T-helper 22 cell (primary cell): Measurements from ENCODE around the gene ATG2B.
"Not testable (repeated sequence)": the region's sequence is repeated elsewhere in the genome, so short reads cannot be mapped to it uniquely, and the experiment has no call there.

Source experiments
- DNase-seq: peaks from one replicate; pipeline ENCODE4 v3.0.0-alpha.2; 2020; ENCODE audit warnings: low read depth

The ATG2B gene

DNA sequence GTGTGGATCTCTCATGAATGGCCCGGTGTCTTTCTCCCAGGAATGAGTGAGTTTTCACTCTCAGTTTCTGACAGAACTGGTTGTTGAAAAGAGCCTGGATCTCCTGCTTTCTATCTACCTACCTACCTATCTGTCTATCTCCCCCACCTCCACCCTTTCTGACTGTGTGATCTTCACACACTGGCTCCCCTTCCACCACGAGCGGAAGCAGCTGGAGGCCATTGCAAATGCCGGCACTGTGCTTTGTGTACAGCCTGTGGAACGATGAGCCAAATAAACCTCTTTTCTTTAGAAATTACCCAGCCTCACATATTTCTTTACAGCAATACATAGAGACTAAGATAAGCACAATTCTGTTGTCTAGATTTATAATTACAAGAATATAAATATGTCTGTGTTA, 7.4 kb upstream of the ATG2B start:
- DNase-seq: no peak

DNA sequence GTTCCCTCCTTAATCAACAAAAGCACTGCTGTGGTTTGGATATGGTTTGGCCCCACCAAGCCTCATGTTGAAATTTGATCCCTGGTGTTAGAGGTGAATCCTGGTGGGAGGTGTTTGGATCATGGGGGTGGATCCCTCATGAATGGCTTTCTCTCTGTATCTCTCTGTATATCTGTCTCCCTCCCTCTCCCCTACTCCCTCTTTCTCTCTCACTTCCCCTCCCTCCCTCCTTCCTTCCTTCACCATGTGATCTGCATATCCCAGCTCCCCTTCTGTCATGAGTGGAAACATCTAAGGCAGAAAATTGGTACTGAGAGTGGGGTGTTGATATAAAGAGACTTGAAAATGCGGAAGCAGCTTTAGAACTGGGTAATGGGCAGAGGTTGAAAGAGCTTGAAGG, 5.4 kb upstream of the ATG2B start:
- DNase-seq: no peak

- no peak for DNase-seq
Measured at GRCh38 chr14:96364962-96365361, 1.8 kb upstream of the ATG2B start.

- peak; percentile 10 for DNase-seq
Measured at GRCh38 chr14:96363751-96364336, 703 bp upstream of the ATG2B start.

- DNase-seq: peak; percentile 48
Measured at GRCh38 chr14:96362071-96362964, 823 bp downstream of the ATG2B start.

DNA sequence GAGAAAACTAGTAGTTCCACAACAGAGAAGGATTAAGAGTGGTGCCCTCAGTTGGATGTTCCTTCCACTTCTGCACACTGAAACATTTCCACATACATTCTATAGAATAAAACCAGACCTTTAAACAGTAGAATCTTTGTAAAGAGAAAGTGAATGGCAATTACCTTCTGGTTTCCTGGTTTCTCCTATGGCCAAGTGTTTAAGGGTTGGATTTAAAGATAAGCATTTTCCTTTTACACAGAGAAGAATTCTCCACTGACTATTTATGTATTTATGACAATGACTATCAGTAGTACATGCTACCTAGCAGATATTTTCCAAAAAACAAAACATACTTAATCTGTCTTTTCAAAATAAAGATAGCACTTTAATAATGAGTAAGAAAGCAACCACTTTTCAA, 3.2 kb downstream of the ATG2B start:
- DNase-seq: no peak

DNA sequence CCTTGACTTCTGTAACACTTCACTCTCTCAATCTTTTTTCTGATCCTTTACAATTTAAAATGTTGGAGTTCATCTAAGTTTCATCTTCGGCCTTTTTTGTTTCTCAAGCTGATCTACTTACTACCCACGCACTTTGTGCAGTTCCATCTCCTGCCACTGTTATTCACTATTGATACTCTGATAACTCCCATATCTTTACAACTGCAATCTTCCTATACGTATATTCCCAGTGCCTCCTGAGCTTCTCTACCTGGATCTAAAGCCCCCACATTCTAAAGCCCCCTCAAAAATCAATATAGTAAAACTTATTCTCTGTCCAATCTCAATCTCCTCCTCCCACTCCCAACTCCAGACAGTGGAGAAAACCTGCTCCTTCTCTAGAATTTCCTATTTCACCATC, 5.9 kb downstream of the ATG2B start:
- DNase-seq: no peak

DNA sequence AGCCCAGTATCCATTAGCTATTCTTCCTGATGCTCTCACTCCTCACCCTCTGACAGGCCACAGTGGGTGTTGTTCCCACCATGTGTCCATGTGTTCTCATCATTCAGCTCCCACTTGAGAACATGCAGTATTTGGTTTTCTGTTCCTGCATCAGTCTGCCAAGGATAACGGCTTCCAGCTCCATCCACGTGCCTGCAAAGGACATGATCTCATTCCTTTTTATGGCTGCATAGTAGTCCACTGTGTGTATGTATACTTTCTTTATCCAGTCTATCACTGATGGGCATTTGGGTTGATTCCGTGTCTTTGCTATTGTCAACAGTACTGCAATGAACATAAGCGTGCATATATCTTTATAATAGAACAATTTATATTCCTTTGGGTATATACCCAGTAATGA, 8.9 kb downstream of the ATG2B start:
- DNase-seq: no peak

GRCh38 chr14:96352708-96353107, 10.4 kb downstream of the ATG2B start:
- DNase-seq: no peak

DNA sequence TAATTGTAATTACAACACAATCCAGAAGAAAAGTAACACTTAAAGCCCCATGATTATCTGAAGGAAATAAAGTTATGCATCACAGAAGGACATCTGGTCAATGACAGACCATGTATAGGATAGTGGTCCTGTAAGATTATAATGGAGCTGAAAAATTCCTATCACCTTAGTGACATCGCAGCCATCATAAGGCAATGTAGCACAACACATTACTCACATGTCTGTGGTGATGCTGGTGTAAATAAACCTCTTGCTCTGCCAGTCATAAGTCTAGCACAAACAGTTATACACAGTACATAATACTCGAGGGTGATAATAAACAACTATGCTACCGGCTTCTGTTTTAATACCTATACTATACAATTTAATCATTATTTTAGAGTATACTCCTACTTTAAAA, 11.2 kb downstream of the ATG2B start:
- no peak for DNase-seq

- no peak for DNase-seq
Measured at GRCh38 chr14:96349286-96350075, 13.7 kb downstream of the ATG2B start.

GRCh38 chr14:96347957-96348356, 15.2 kb downstream of the ATG2B start:
- not testable (repeated sequence) for DNase-seq

GRCh38 chr14:96345669-96346068, 17.5 kb downstream of the ATG2B start:
- no peak for DNase-seq

DNA sequence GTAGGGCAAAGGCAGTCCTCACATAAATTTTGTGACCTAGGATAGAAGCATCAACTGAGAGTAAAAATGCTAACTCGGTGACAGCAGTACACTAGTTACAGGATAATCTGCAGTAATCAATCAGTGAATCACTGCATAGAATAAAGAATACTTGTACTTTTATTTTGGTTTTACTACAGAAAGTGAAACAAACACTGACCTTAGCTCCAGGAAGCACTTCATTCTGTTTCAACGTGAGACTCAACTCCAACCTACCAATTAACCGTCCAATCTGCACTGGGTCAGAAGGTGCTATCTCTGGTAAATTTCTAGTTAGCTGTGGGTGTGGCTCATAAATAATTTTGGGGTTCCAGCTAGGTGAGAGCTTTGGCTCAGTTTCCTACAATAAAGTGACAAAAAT, 21.8 kb downstream of the ATG2B start:
- no peak for DNase-seq

GRCh38 chr14:96338551-96338950, 24.6 kb downstream of the ATG2B start:
- DNase-seq: no peak

GRCh38 chr14:96324219-96324618, 38.9 kb downstream of the ATG2B start:
- DNase-seq: no peak

DNA sequence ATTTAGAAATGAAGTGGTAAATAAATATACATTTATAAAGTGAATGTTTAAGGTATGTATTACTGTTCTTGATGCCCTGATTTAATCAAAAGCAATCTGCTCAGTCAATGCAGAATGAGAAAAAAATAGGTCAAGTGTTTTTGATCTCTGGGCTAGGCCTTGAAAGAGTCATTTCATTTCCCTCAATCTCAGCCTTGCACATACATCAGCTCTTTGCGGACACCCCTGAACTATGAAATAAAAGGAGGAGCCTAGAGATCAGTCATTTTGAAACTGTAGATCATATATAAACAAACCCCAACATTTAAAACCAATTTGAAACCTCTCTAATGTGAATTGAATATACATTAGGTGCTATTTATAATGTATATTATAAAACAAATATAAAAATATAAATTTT, 42.5 kb downstream of the ATG2B start:
- no peak for DNase-seq

DNA sequence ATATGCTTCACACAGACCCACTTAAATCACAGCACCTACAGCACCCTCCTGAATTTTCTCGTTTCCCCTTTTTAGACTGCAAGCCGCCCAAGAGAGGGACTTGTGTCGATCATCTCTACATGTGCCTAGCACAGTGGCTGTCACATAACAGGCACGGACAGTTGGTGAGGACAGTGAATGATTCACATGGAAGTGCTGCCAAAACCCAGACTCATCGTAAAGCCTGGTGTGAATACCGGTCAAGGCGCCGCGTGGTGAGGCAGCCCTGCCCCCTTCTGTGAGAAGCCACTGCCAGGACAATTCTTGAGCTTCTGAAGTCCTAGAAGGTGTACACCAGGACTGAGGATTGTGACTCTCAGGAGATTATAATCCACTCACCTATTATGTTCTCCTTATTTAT, 44.3 kb downstream of the ATG2B start:
- no peak for DNase-seq

- DNase-seq: no peak
Measured at GRCh38 chr14:96316087-96316486, 47.1 kb downstream of the ATG2B start.

DNA sequence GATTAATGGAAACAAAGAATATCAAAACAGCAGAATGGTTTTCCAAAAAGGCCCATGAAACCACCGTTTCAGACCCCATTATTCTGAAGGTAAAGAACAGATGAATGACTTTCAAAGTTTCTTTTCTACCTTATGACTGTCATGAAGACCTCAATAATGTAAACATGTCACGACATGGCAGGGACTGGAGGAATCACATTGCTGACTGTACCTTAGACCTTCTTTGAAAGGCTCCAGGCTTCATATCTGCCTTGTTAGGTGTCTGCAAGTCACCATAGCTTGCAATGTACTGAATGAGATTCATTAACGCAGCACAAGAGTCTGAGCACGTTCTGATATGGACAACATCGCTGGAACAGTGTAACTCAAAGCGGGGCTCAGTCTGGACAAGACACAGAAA, 52.2 kb downstream of the ATG2B start:
- no peak for DNase-seq

- no peak for DNase-seq
Measured at GRCh38 chr14:96309896-96310330, 53.2 kb downstream of the ATG2B start.

DNA sequence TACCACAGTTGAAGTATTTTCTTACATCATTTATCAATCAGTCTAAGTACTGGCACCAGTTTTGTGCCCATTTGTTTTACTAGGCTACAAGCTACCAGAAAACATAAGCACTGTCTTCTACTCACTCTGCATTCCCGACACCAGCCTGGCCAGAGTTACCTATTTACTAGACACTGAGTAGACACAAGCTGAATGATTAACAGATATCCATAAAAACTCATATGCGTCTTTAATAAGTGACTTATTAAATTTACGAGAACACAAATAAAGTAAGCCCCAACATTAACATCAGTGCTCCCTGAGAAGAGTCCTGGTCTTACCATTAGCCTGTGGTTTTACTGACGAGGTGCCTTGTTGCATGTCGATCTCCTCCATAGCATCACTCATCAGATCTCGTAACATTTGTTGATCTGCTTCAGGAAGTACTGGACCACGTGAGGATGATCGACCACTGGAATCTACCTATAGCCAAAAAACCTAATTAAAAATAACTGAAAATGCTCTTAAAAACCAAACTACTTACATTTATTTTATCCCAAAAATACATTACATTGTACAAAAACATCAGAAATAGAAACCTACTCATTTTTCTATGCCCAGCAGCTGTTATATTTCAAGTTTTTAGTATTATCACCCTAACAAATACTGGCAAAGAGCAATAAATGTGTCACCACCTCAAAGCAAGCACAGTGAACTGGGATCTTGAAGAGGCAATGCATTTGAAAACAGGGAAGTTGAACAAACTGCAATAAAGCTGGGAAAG, 53.8 kb downstream of the ATG2B start:
- no peak for DNase-seq
